Endothelial cell of umbilical vein (primary cell): ENCODE data around the gene ATP13A4. TPM values are rescaled to one million over a fixed set of nuclear protein-coding genes. Genes with fewer than 3 reads are reported as not detected.

Source experiments
- BruUV-seq: library from RNA; stranded (reverse); fragments of 400-500 nt; replicated peaks from 2 replicates; lab custom pipeline; 2021; lab: Mats Ljungman, UMichigan
- CTCF ChIA-PET: fragments of 300-600, 350-600 bp; sonication (Branson Sonifier 250); formaldehyde crosslinking; loops from one replicate; lab custom pipeline; 2021; ENCODE audit warnings: antibody characterized with exemption, inconsistent platforms; lab: Charles Lee
- POLR2A ChIA-PET: fragments of 300-600, 350-600 bp; sonication (Branson Sonifier 250); formaldehyde crosslinking; loops from one replicate; lab custom pipeline; 2021; ENCODE audit warnings: antibody characterized with exemption, inconsistent platforms; lab: Charles Lee
- DNase-seq: peaks from one replicate; pipeline ENCODE4 v3.0.0-alpha.2; 2011; ENCODE audit warnings: low read depth, low spot score
- FAIRE-seq: peaks from 2 replicates; lab custom pipeline; 2011; peaks lifted over from hg19 to GRCh38; lab: Jason Lieb, UNC
- H2AFZ ChIP-seq: 2 replicates; pipeline ENCODE4 v1.6.0; 2012; ENCODE audit warnings: low read depth, low read length, control low read depth, inconsistent platforms
- H3K27ac ChIP-seq: 2 replicates; pipeline ENCODE4 v1.5.1; 2011; ENCODE audit warnings: low read depth, mild to moderate bottlenecking, control low read depth, low read length, moderate library complexity; ENCODE audit not compliant: insufficient read depth
- H3K27me3 ChIP-seq, 2 experiments: 2 replicates each; pipeline versions ENCODE4 v1.6.0 to v1.6.1; 2011; ENCODE audit warnings: low read length in 2 of 2, mixed read lengths in 1 of 2; ENCODE audit not compliant: control insufficient read depth in 2 of 2, insufficient read depth in 2 of 2
- H3K36me3 ChIP-seq, 2 experiments: 2 replicates in 1 of 2; 3 replicates in 1 of 2; pipeline ENCODE4 v1.5.1; 2011; ENCODE audit warnings: low read length in 2 of 2, mild to moderate bottlenecking in 1 of 2, moderate library complexity in 1 of 2; ENCODE audit not compliant: control insufficient read depth in 2 of 2, insufficient read depth in 2 of 2; ENCODE audit errors: extremely low read depth in 1 of 2
- H3K4me1 ChIP-seq: 3 replicates; pipeline ENCODE4 v1.5.1; 2011; ENCODE audit warnings: mild to moderate bottlenecking, low read length; ENCODE audit not compliant: control insufficient read depth, insufficient read depth; ENCODE audit errors: extremely low read depth
- H3K4me2 ChIP-seq: 2 replicates; pipeline ENCODE4 v1.6.1; 2011; ENCODE audit warnings: low read length, control low read depth, mixed read lengths; ENCODE audit not compliant: insufficient read depth
- H3K4me3 ChIP-seq, 3 experiments: fragments of 200-600 bp in 1 of 3; sonication (generic), shearing (Covaris generic) in 1 of 3; replicated peaks in 1 of 3; 2 replicates each; pipeline ENCODE4 v1.5.1; 2011 to 2016; ENCODE audit warnings: control low read depth in 3 of 3, low read length in 3 of 3, mild to moderate bottlenecking in 2 of 3, inconsistent platforms in 1 of 3, low read depth in 1 of 3, moderate library complexity in 1 of 3; ENCODE audit not compliant: insufficient read depth in 1 of 3
- H3K79me2 ChIP-seq: 2 replicates; pipeline ENCODE4 v1.6.0; 2012; ENCODE audit warnings: low read length, inconsistent platforms; ENCODE audit not compliant: control insufficient read depth, insufficient read depth
- H3K9ac ChIP-seq: replicated peaks from 2 replicates; pipeline ENCODE3; 2011; ENCODE audit warnings: low read length, control low read depth; ENCODE audit not compliant: insufficient read depth; ENCODE audit errors: extremely low read depth
- H3K9me1 ChIP-seq: replicated peaks from 3 replicates; pipeline ENCODE4 v1.6.0; 2011; ENCODE audit warnings: mild to moderate bottlenecking, low read length; ENCODE audit not compliant: control insufficient read depth, insufficient read depth; ENCODE audit errors: extremely low read depth
- H3K9me3 ChIP-seq: replicated peaks from 2 replicates; pipeline ENCODE4 v1.5.1; 2012; ENCODE audit warnings: low read length, inconsistent platforms; ENCODE audit not compliant: control insufficient read depth, insufficient read depth
- H4K20me1 ChIP-seq: replicated peaks from 2 replicates; pipeline ENCODE3; 2011; ENCODE audit warnings: mild to moderate bottlenecking, low read length; ENCODE audit not compliant: control insufficient read depth, insufficient read depth; ENCODE audit errors: extremely low read depth
- CTCF ChIP-seq, 2 donors: IDR thresholded peaks; 1 replicate in 1 of 2; 2 replicates in 1 of 2; pipeline ENCODE4 v1.5.1; 2011; ENCODE audit warnings: low read length in 2 of 2, mild to moderate bottlenecking in 2 of 2, moderate library complexity in 2 of 2, control low read depth in 1 of 2, inconsistent platforms in 1 of 2, low read depth in 1 of 2; ENCODE audit not compliant: insufficient read depth in 1 of 2; ENCODE audit errors: extremely low read depth in 1 of 2
- EZH2 ChIP-seq: IDR thresholded peaks from 2 replicates; pipeline ENCODE4 v1.6.1; 2012; ENCODE audit warnings: borderline replicate concordance, low read depth, mild to moderate bottlenecking, moderate library complexity, low read length, inconsistent platforms; ENCODE audit not compliant: severe bottlenecking
- FOS ChIP-seq: IDR thresholded peaks from 2 replicates; pipeline ENCODE4 v1.6.1; 2011; ENCODE audit warnings: mild to moderate bottlenecking, low read length, moderate library complexity, borderline replicate concordance; ENCODE audit not compliant: insufficient read depth
- GATA2 ChIP-seq: IDR thresholded peaks from 2 replicates; pipeline ENCODE4 v1.7.0; 2011; ENCODE audit warnings: low read depth, mild to moderate bottlenecking, moderate library complexity, mixed read lengths, low read length; ENCODE audit not compliant: insufficient read length, insufficient read depth
- JUN ChIP-seq: IDR thresholded peaks from 2 replicates; pipeline ENCODE4 v1.6.1; 2011; ENCODE audit warnings: borderline replicate concordance, low read depth; ENCODE audit not compliant: insufficient read length, insufficient read depth
- MAX ChIP-seq: IDR thresholded peaks from 2 replicates; pipeline ENCODE4 v1.6.1; 2011; ENCODE audit not compliant: insufficient read depth, insufficient read length
- MYC ChIP-seq: IDR thresholded peaks from one replicate; pipeline ENCODE4 v1.6.1; 2011; ENCODE audit warnings: mild to moderate bottlenecking, low read depth, low read length
- POLR2A ChIP-seq: IDR thresholded peaks from 2 replicates; pipeline ENCODE4 v1.6.1; 2012; ENCODE audit warnings: low read depth, mild to moderate bottlenecking, control low read depth, low read length
- POLR2AphosphoS5 ChIP-seq: IDR thresholded peaks from 2 replicates; pipeline ENCODE4 v1.6.1; 2012; ENCODE audit warnings: low read depth, mild to moderate bottlenecking, control low read depth, low read length, moderate library complexity; ENCODE audit not compliant: insufficient read depth
- dilution Hi-C: fragments of 300-500 bp; cut with MboI; formaldehyde crosslinking; loops from one replicate; pipeline ENCODE4 v1.15.0; 2019; ENCODE audit warnings: low sequenced_read_pairs; ENCODE audit not compliant: extremely low pct_ligation_motif_present
- intact Hi-C: fragments of 100-400 bp; cut with micrococcal nuclease; formaldehyde crosslinking; loops from one replicate; pipeline ENCODE4 v1.10.0; 2022
- polyA plus RNA-seq, 4 experiments: library from polyadenylated mRNA; depleted of rRNA in 3 of 4; stranded (reverse) in 3 of 4; unstranded in 1 of 4; fragments of >200 nt; gene quantifications; 2 replicates each; pipeline versions ENCODE4 v1.2.1 to v1.2.3, GENCODE V29; 2011 to 2012; ENCODE audit warnings: missing spikeins in 1 of 4
- total RNA-seq: library from RNA; stranded (reverse); gene quantifications from 2 replicates; pipeline ENCODE4 v1.2.3, GENCODE V29; 2021

The ATP13A4 gene
- total and polyA plus RNA-seq, 2 donors (not counting 3 experiments of a cell fraction or from before 2014, with no cell fraction given) = not detected

GRCh38 chr3:193573403-193574191 is 18.9 kb upstream of the ATP13A4 start:
- Histone ChIP-seq H3K27me3 (peaks cover under 1 to 3% of the 10 kb centered on the region in 2 experiments), H3K27ac (no peak overlapping the region), H3K36me3 (no peaks in the 10 kb centered on the region), H3K4me2 (no peak overlapping the region), H3K4me3 (no peak overlapping the region), H3K9me3 (no peaks in the 10 kb centered on the region), H4K20me1 (no peaks in the 10 kb centered on the region), H3K9me1 (no peaks in the 10 kb centered on the region), H3K4me1 (no peaks in the 10 kb centered on the region), H3K79me2 (no peaks in the 10 kb centered on the region), H2AFZ (no peak overlapping the region), H3K9ac (no peak overlapping the region)
- dilution Hi-C loops (no loop called here), intact Hi-C loops (loop anchor here (2.0 kb wide), 1 partner anchor 655 kb away; no protein-coding TSS in a partner anchor)
- FAIRE-seq (no peak), DNase-seq (no peak)
- CTCF ChIA-PET = interaction anchor here (0.9 to 6.7 kb wide), 14 partner anchors 8 to 1006 kb away, joined by 3 to 188 read pairs (median 4); no protein-coding TSS in a partner anchor
- no peak for TF ChIP-seq GATA2
- TF ChIP-seq EZH2 = no peak
- no peak for TF ChIP-seq POLR2A
- no peak for TF ChIP-seq JUN
- no peak for TF ChIP-seq MAX
- TF ChIP-seq FOS = no peak
- TF ChIP-seq POLR2AphosphoS5 = no peak
- no peak for TF ChIP-seq CTCF (IDR thresholded peaks at IDR 0.05; ENCODE audit: extremely low read depth in 1 of 2, insufficient read depth in 1 of 2, low read depth in 1 of 2, low read length in 2 of 2)
- TF ChIP-seq MYC = no peak
- BruUV-seq = no TSS peak
- POLR2A ChIA-PET = no interaction called here
